Measurements from ENCODE around the gene INHA. TPM values are rescaled to one million over a fixed set of nuclear protein-coding genes. Genes with fewer than 3 reads are reported as not detected.

Gene INHA
- total RNA-seq, 1 experiment from 2014 or later = 0.80 TPM

GRCh38 chr2:219526320-219527075, 45.6 kb upstream of the INHA start:
- no peak overlapping the region for H3K4me3 Mint-ChIP-seq (ENCODE audit: low read depth, unreplicated experiment)
- H3K27me3 Mint-ChIP-seq (ENCODE audit: unreplicated experiment) = peaks cover 77% of the 10 kb centered on the region
- no peaks in the 10 kb centered on the region for H3K36me3 Mint-ChIP-seq (ENCODE audit: insufficient read depth, unreplicated experiment)
- TF ChIP-seq CTCF (IDR thresholded peaks at IDR 0.05; ENCODE audit: unreplicated experiment) = no peak
- intact Hi-C loops (cut with micrococcal nuclease; ENCODE audit: unreplicated experiment) = no loop called here
- H3K27ac Mint-ChIP-seq (ENCODE audit: unreplicated experiment) = no peak overlapping the region
- BruUV-seq (replicated peaks) = no TSS peak
- H3K9me3 Mint-ChIP-seq (ENCODE audit: low read depth, unreplicated experiment) = no peaks in the 10 kb centered on the region
- CTCF ChIA-PET = interaction anchor here (1.0 to 4.1 kb wide), 6 partner anchors 11 to 96 kb away, joined by 3 to 74 read pairs (median 5); a partner anchor contains a TSS
- peaks cover 20% of the 10 kb centered on the region for H3K4me1 Mint-ChIP-seq (ENCODE audit: low read depth, unreplicated experiment)
- no peak for DNase-seq

- no peak overlapping the region for H3K4me3 Mint-ChIP-seq (ENCODE audit: low read depth, unreplicated experiment)
- H3K27me3 Mint-ChIP-seq (ENCODE audit: unreplicated experiment) = peaks cover 77% of the 10 kb centered on the region
- no TSS peak for BruUV-seq (replicated peaks)
- H3K27ac Mint-ChIP-seq (ENCODE audit: unreplicated experiment) = no peak overlapping the region
- CTCF ChIA-PET = interaction anchor here (1.0 to 4.1 kb wide), 6 partner anchors 10 to 125 kb away, joined by 3 to 74 read pairs (median 6); a partner anchor contains a TSS
- DNase-seq = peak; percentile 34
- no peak for TF ChIP-seq CTCF (IDR thresholded peaks at IDR 0.05; ENCODE audit: unreplicated experiment)
- peaks cover 14% of the 10 kb centered on the region for H3K4me1 Mint-ChIP-seq (ENCODE audit: low read depth, unreplicated experiment)
- no peaks in the 10 kb centered on the region for H3K9me3 Mint-ChIP-seq (ENCODE audit: low read depth, unreplicated experiment)
- H3K36me3 Mint-ChIP-seq (ENCODE audit: insufficient read depth, unreplicated experiment) = no peaks in the 10 kb centered on the region
- intact Hi-C loops (cut with micrococcal nuclease; ENCODE audit: unreplicated experiment) = no loop called here
Measured at GRCh38 chr2:219527076-219527394, 45.1 kb upstream of the INHA start.

GRCh38 chr2:219527472-219527871, 44.6 kb upstream of the INHA start:
- no TSS peak for BruUV-seq (replicated peaks)
- intact Hi-C loops (cut with micrococcal nuclease; ENCODE audit: unreplicated experiment) = no loop called here
- H3K4me1 Mint-ChIP-seq (ENCODE audit: low read depth, unreplicated experiment) = peaks cover 11% of the 10 kb centered on the region

More at GRCh38 chr2:219527472-219527871, 44.6 kb upstream of the INHA start:
- Mint-ChIP-seq H3K36me3 (ENCODE audit: insufficient read depth, unreplicated experiment) (no peaks in the 10 kb centered on the region), H3K9me3 (ENCODE audit: low read depth, unreplicated experiment) (no peaks in the 10 kb centered on the region), H3K4me3 (ENCODE audit: low read depth, unreplicated experiment) (no peak overlapping the region), H3K27ac (ENCODE audit: unreplicated experiment) (no peak overlapping the region), H3K27me3 (ENCODE audit: unreplicated experiment) (peaks cover 77% of the 10 kb centered on the region)
- no peak for TF ChIP-seq CTCF (IDR thresholded peaks at IDR 0.05; ENCODE audit: unreplicated experiment)
- CTCF ChIA-PET = interaction anchor here (0.8 to 4.1 kb wide), 8 partner anchors 10 to 125 kb away, joined by 3 to 74 read pairs (median 6); partner anchors contain the start of gene GMPPA
- DNase-seq = no peak
